ENCODE results near the gene CELF5.

Gene CELF5

GRCh38 chr19:3266092-3266693 lies 41.7 kb downstream of the CELF5 start:
- peaks cover 51% of the 10 kb centered on the region for H3K27me3 ChIP-seq
- no peak for TF ChIP-seq CTCF (IDR thresholded peaks at IDR 0.05)
- no peak overlapping the region for H3K27ac ChIP-seq
- no peaks in the 10 kb centered on the region for H3K9me3 ChIP-seq
- H3K4me3 ChIP-seq (ENCODE audit: low read depth in 1 of 2, low read length in 1 of 2): no peak overlapping the region
- no peaks in the 10 kb centered on the region for H3K4me1 ChIP-seq (ENCODE audit: control insufficient read depth in 1 of 2, insufficient read depth in 1 of 2, low read depth in 1 of 2, low read length in 1 of 2)
- no peaks in the 10 kb centered on the region for H3K36me3 ChIP-seq

- Histone ChIP-seq H3K27me3 (peaks cover 59% of the 10 kb centered on the region), H3K27ac (no peak overlapping the region), H3K9me3 (no peaks in the 10 kb centered on the region), H3K4me3 (ENCODE audit: low read depth in 1 of 2, low read length in 1 of 2) (no peak overlapping the region), H3K36me3 (no peaks in the 10 kb centered on the region), H3K4me1 (ENCODE audit: control insufficient read depth in 1 of 2, insufficient read depth in 1 of 2, low read depth in 1 of 2, low read length in 1 of 2) (no peaks in the 10 kb centered on the region)
- no peak for TF ChIP-seq CTCF (IDR thresholded peaks at IDR 0.05)
Measured at GRCh38 chr19:3266792-3267514, 42.5 kb downstream of the CELF5 start.

GRCh38 chr19:3268326-3268725 lies 43.9 kb downstream of the CELF5 start:
- H3K27me3 ChIP-seq: peaks cover 72% of the 10 kb centered on the region
- no peak for TF ChIP-seq CTCF (IDR thresholded peaks at IDR 0.05)
- H3K4me3 ChIP-seq (ENCODE audit: low read depth in 1 of 2, low read length in 1 of 2): no peak overlapping the region
- no peaks in the 10 kb centered on the region for H3K36me3 ChIP-seq
- no peak overlapping the region for H3K27ac ChIP-seq
- no peaks in the 10 kb centered on the region for H3K4me1 ChIP-seq (ENCODE audit: control insufficient read depth in 1 of 2, insufficient read depth in 1 of 2, low read depth in 1 of 2, low read length in 1 of 2)
- H3K9me3 ChIP-seq: no peaks in the 10 kb centered on the region

GRCh38 chr19:3268763-3269162 lies 44.3 kb downstream of the CELF5 start:
- peaks cover 77% of the 10 kb centered on the region for H3K27me3 ChIP-seq
- H3K4me1 ChIP-seq (ENCODE audit: control insufficient read depth in 1 of 2, insufficient read depth in 1 of 2, low read depth in 1 of 2, low read length in 1 of 2): no peaks in the 10 kb centered on the region
- H3K36me3 ChIP-seq: no peaks in the 10 kb centered on the region
- no peak overlapping the region for H3K27ac ChIP-seq
- TF ChIP-seq CTCF (IDR thresholded peaks at IDR 0.05): no peak
- no peaks in the 10 kb centered on the region for H3K9me3 ChIP-seq
- H3K4me3 ChIP-seq (ENCODE audit: low read depth in 1 of 2, low read length in 1 of 2): no peak overlapping the region

- H3K27ac ChIP-seq: no peak overlapping the region
- no peak overlapping the region for H3K4me3 ChIP-seq (ENCODE audit: low read depth in 1 of 2, low read length in 1 of 2)
- peaks cover 88% of the 10 kb centered on the region for H3K27me3 ChIP-seq
- H3K36me3 ChIP-seq: no peaks in the 10 kb centered on the region
- TF ChIP-seq CTCF (IDR thresholded peaks at IDR 0.05): no peak
- no peaks in the 10 kb centered on the region for H3K9me3 ChIP-seq
- H3K4me1 ChIP-seq (ENCODE audit: control insufficient read depth in 1 of 2, insufficient read depth in 1 of 2, low read depth in 1 of 2, low read length in 1 of 2): no peaks in the 10 kb centered on the region
Measured at GRCh38 chr19:3269916-3270671, 45.6 kb downstream of the CELF5 start.
